Left ventricle myocardium inferior (tissue), 1 donor: ENCODE measurements around the gene TMEM114. TPM values are rescaled to one million over a fixed set of nuclear protein-coding genes. Genes with fewer than 3 reads are reported as not detected.

ENCODE experiments used
- DNase-seq: peaks from one replicate; pipeline ENCODE4 v3.0.0-alpha.2; 2020
- H3K27ac ChIP-seq: fragments of 200-600 bp; replicated peaks from 2 replicates; pipeline ENCODE4 v1.8.0; 2021
- H3K27me3 ChIP-seq: fragments of 200-600 bp; 2 replicates; pipeline ENCODE4 v1.8.0; 2021; ENCODE audit warnings: low read depth
- H3K36me3 ChIP-seq: fragments of 200-600 bp; 2 replicates; pipeline ENCODE4 v1.8.0; 2021
- H3K4me1 ChIP-seq: fragments of 200-600 bp; 2 replicates; pipeline ENCODE4 v1.8.0; 2021
- H3K4me3 ChIP-seq: fragments of 200-600 bp; 2 replicates; pipeline ENCODE4 v1.8.0; 2021; ENCODE audit warnings: mild to moderate bottlenecking, moderate library complexity
- H3K9me3 ChIP-seq: fragments of 200-600 bp; replicated peaks from 2 replicates; pipeline ENCODE4 v1.8.0; 2021
- CTCF ChIP-seq: fragments of 200-600 bp; IDR thresholded peaks from 2 replicates; pipeline ENCODE4 v1.8.0; 2021; ENCODE audit warnings: antibody characterized with exemption, mild to moderate bottlenecking, borderline replicate concordance
- intact Hi-C: fragments of 100-400 bp; cut with micrococcal nuclease; formaldehyde crosslinking; loops from one replicate; pipeline ENCODE4 v1.11.0; 2022
- total RNA-seq: library from RNA; stranded (reverse); fragmentation: NEBNext Ultra II Directional; extraction: Animal tissue kit (Norgen Biotek cat#: 25700); gene quantifications from one replicate; pipeline ENCODE4 v1.2.1, GENCODE V29; 2021
- donor health status: DM: no; HTN: yes; CAD: no; lungs with severe emphysema.

The TMEM114 gene
- total RNA-seq, 1 donor from 2014 or later: not detected

GRCh38 chr16:8544406-8544805 lies 45.9 kb downstream of the TMEM114 start:
- Histone ChIP-seq H3K36me3 (no peaks in the 10 kb centered on the region), H3K27ac (no peak overlapping the region), H3K27me3 (peaks cover 93% of the 10 kb centered on the region), H3K9me3 (no peaks in the 10 kb centered on the region), H3K4me3 (no peak overlapping the region), H3K4me1 (no peaks in the 10 kb centered on the region)
- TF ChIP-seq CTCF: no peak
- DNase-seq: no peak
- intact Hi-C loops: no loop called here

- Histone ChIP-seq H3K27ac (no peak overlapping the region), H3K4me3 (no peak overlapping the region), H3K36me3 (no peaks in the 10 kb centered on the region), H3K4me1 (no peaks in the 10 kb centered on the region), H3K9me3 (no peaks in the 10 kb centered on the region), H3K27me3 (peaks cover 88% of the 10 kb centered on the region)
- intact Hi-C loops: no loop called here
- DNase-seq: no peak
- no peak for TF ChIP-seq CTCF
Observed at GRCh38 chr16:8543258-8543657, 47.1 kb downstream of the TMEM114 start.

GRCh38 chr16:8542393-8542792 lies 47.9 kb downstream of the TMEM114 start:
- Histone ChIP-seq H3K27ac (no peak overlapping the region), H3K9me3 (no peaks in the 10 kb centered on the region), H3K36me3 (no peaks in the 10 kb centered on the region), H3K27me3 (peaks cover 80% of the 10 kb centered on the region), H3K4me1 (no peaks in the 10 kb centered on the region), H3K4me3 (no peak overlapping the region)
- intact Hi-C loops: no loop called here
- no peak for DNase-seq
- no peak for TF ChIP-seq CTCF

GRCh38 chr16:8541868-8542267 lies 48.4 kb downstream of the TMEM114 start:
- intact Hi-C loops: no loop called here
- TF ChIP-seq CTCF: no peak
- no peaks in the 10 kb centered on the region for H3K36me3 ChIP-seq
- DNase-seq: no peak
- H3K27ac ChIP-seq: no peak overlapping the region
- H3K9me3 ChIP-seq: no peaks in the 10 kb centered on the region
- H3K4me3 ChIP-seq: no peak overlapping the region
- no peaks in the 10 kb centered on the region for H3K4me1 ChIP-seq
- H3K27me3 ChIP-seq: peaks cover 79% of the 10 kb centered on the region

GRCh38 chr16:8537691-8538342 lies 52.5 kb downstream of the TMEM114 start:
- Histone ChIP-seq H3K36me3 (no peaks in the 10 kb centered on the region), H3K4me3 (no peak overlapping the region), H3K27ac (no peak overlapping the region), H3K4me1 (no peaks in the 10 kb centered on the region), H3K9me3 (no peaks in the 10 kb centered on the region), H3K27me3 (peaks cover 61% of the 10 kb centered on the region)
- no peak for TF ChIP-seq CTCF
- DNase-seq: no peak
- intact Hi-C loops: no loop called here
